Measurements from ENCODE around the gene MORN1.
"Not testable (repeated sequence)": the region's sequence is repeated elsewhere in the genome, so short reads cannot be mapped to it uniquely, and the experiment has no call there.

Gene MORN1

GRCh38 chr1:2330519-2331199, 60.7 kb downstream of the MORN1 start:
- no peaks in the 10 kb centered on the region for H3K9me3 Mint-ChIP-seq
- H3K4me3 Mint-ChIP-seq, result no peak overlapping the region
- DNase-seq, result no peak
- no peaks in the 10 kb centered on the region for H3K27me3 Mint-ChIP-seq
- H3K4me1 Mint-ChIP-seq (ENCODE audit: low read depth), result no peaks in the 10 kb centered on the region
- no peak overlapping the region for H3K27ac Mint-ChIP-seq
- no peaks in the 10 kb centered on the region for H3K36me3 Mint-ChIP-seq (ENCODE audit: low read depth)

- DNase-seq, result no peak
- no peaks in the 10 kb centered on the region for H3K4me1 Mint-ChIP-seq (ENCODE audit: low read depth)
- H3K27me3 Mint-ChIP-seq, result no peaks in the 10 kb centered on the region
- no peaks in the 10 kb centered on the region for H3K36me3 Mint-ChIP-seq (ENCODE audit: low read depth)
- H3K4me3 Mint-ChIP-seq, result no peak overlapping the region
- no peaks in the 10 kb centered on the region for H3K9me3 Mint-ChIP-seq
- H3K27ac Mint-ChIP-seq, result no peak overlapping the region
Measured at GRCh38 chr1:2330035-2330434, 61.3 kb downstream of the MORN1 start.

DNA sequence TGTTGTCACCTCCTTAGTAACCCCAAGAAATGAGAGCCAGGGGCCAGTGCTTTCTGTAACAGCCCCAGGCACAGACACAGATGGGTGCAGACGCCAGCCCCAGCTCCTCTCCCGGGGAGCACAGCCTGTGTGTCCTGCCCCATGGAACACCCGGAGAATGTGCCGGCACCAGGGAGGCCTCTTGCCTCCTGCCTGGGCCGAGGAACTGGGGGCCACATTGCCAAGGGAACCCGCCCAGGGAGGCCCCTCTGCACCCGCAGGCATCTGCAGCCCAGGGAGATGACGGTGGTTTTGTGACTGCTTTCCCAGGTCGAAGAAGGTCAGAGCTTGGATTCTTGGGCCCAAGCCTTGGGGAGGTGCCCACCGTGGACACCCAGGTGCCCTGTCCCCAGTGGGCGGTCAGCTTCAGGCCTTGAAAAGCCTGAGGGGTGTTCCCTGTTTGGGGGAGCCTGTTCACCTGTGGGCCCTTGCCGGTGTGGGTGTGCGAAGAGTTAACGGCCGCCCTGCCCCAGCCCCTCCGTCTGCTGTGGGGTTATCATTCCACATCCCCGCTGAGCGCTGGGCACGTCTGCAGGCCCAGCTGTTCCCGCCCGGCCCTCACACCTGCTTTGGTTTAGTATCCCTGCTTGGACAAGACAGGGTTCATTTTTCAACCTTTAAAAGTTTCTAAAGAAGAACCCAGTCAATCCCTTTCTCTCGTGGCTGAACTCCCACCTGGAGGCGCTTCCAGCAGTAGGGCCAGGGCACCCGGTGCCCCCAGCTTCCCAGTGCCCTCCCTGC, 62.5 kb downstream of the MORN1 start:
- H3K4me1 Mint-ChIP-seq (ENCODE audit: low read depth), result no peaks in the 10 kb centered on the region
- H3K27ac Mint-ChIP-seq, result no peak overlapping the region
- no peaks in the 10 kb centered on the region for H3K9me3 Mint-ChIP-seq
- H3K27me3 Mint-ChIP-seq, result no peaks in the 10 kb centered on the region
- no peak overlapping the region for H3K4me3 Mint-ChIP-seq
- DNase-seq, result no peak
- no peaks in the 10 kb centered on the region for H3K36me3 Mint-ChIP-seq (ENCODE audit: low read depth)

DNA sequence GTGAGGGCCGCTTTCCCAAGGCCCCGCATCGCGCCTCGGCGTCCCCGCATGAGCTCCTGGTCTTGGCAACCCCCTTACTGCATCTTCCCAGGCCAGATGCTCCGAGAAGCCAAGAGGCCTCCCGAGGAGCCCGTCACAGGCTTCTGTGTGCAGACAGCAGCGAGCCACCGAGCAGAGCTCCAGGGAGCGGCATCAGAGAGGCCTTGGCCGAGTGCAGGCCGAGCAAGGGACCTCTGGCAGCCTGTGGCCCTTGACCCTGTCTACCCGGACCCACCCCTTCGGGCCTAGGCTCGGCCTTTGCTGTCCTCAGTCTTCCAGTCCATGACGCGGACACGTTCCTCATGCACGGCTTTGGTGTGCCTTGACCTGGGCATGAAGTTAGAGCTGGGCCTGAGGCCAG, 63.5 kb downstream of the MORN1 start:
- Mint-ChIP-seq H3K27ac (no peak overlapping the region), H3K9me3 (no peaks in the 10 kb centered on the region), H3K27me3 (no peaks in the 10 kb centered on the region), H3K4me1 (ENCODE audit: low read depth) (no peaks in the 10 kb centered on the region), H3K36me3 (ENCODE audit: low read depth) (no peaks in the 10 kb centered on the region), H3K4me3 (no peak overlapping the region)
- no peak for DNase-seq

DNA sequence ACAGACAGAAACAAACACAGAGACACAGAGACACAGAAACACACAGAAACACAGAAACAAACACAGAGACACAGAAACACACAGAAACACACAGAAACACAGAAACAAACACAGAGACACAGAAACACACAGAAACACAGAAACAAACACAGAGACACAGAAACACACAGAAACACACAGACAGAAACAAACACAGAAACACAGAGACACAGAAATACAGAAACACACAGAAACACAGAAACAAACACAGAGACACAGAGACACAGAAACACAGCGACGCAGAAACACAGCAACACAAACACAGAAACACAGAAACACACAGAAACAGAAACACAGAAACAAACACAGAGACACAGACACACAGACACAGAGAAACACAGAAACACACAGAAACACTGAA, 64.2 kb downstream of the MORN1 start:
- not testable (repeated sequence) for H3K36me3 Mint-ChIP-seq (ENCODE audit: low read depth); H3K27me3 Mint-ChIP-seq; H3K4me3 Mint-ChIP-seq; H3K9me3 Mint-ChIP-seq; H3K4me1 Mint-ChIP-seq (ENCODE audit: low read depth); DNase-seq
- H3K27ac Mint-ChIP-seq, result peak overlapping the region; percentile 16

DNA sequence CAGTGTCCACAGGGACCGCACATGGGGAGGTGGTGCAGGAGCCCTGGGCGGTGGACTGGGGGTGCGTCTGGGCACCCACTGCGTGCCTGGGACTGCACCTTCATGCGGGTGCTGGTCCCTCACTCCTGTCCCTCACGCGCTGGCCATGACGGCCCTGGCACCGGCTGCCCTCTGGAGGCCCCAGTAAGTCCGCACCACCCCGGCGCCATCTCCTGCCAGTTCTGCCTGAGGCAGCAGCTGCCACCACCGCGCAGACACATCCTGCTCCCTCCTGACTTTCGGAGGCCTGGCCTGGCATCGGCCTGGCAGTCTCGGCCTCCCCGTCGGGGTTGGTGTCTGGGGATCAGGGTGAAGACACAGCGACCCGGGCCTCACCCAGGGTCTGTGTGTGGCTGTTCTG, 64.8 kb downstream of the MORN1 start:
- no peak overlapping the region for H3K27ac Mint-ChIP-seq
- H3K36me3 Mint-ChIP-seq (ENCODE audit: low read depth), result no peaks in the 10 kb centered on the region
- no peaks in the 10 kb centered on the region for H3K27me3 Mint-ChIP-seq
- no peak overlapping the region for H3K4me3 Mint-ChIP-seq
- H3K4me1 Mint-ChIP-seq (ENCODE audit: low read depth), result no peaks in the 10 kb centered on the region
- no peak for DNase-seq
- no peaks in the 10 kb centered on the region for H3K9me3 Mint-ChIP-seq

- Mint-ChIP-seq H3K27ac (no peak overlapping the region), H3K4me1 (ENCODE audit: low read depth) (no peaks in the 10 kb centered on the region), H3K9me3 (no peaks in the 10 kb centered on the region), H3K36me3 (ENCODE audit: low read depth) (no peaks in the 10 kb centered on the region), H3K4me3 (no peak overlapping the region), H3K27me3 (no peaks in the 10 kb centered on the region)
- DNase-seq, result no peak
Measured at GRCh38 chr1:2324553-2325366, 66.6 kb downstream of the MORN1 start.

DNA sequence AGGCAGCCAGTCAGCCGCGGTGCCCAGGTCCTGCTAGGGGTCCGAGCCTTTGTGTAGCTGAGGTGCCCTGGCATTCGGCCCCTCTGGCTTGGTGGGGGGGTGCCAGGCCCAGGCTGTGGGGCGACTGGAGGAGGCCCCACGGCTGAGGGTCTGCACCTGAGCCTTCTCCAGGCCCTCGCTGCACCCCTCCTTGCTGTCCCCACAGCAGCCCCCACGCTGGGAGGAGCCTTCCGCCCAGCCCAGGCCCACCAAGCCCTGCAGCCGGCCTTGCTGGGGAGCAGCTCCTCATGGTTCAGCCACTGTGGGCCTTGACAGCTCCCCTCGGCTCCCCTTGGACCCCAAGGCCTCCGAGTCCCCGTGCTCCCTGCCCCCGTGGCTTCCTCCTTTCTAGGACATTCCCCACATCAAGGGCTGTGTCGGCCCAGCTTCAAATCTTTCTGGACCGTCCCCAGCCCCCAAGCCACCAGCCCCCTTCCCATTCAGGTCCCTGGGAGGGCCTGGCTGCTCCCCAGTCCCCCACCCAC, 67.8 kb downstream of the MORN1 start:
- H3K27ac Mint-ChIP-seq, result no peak overlapping the region
- H3K27me3 Mint-ChIP-seq, result no peaks in the 10 kb centered on the region
- no peaks in the 10 kb centered on the region for H3K9me3 Mint-ChIP-seq
- no peak overlapping the region for H3K4me3 Mint-ChIP-seq
- peaks cover 2% of the 10 kb centered on the region for H3K4me1 Mint-ChIP-seq (ENCODE audit: low read depth)
- DNase-seq, result no peak
- H3K36me3 Mint-ChIP-seq (ENCODE audit: low read depth), result no peaks in the 10 kb centered on the region

GRCh38 chr1:2322581-2323211, 68.7 kb downstream of the MORN1 start:
- no peak overlapping the region for H3K4me3 Mint-ChIP-seq
- no peak overlapping the region for H3K27ac Mint-ChIP-seq
- H3K27me3 Mint-ChIP-seq, result no peaks in the 10 kb centered on the region
- H3K36me3 Mint-ChIP-seq (ENCODE audit: low read depth), result no peaks in the 10 kb centered on the region
- DNase-seq, result no peak
- H3K9me3 Mint-ChIP-seq, result no peaks in the 10 kb centered on the region
- H3K4me1 Mint-ChIP-seq (ENCODE audit: low read depth), result peaks cover 3% of the 10 kb centered on the region

DNA sequence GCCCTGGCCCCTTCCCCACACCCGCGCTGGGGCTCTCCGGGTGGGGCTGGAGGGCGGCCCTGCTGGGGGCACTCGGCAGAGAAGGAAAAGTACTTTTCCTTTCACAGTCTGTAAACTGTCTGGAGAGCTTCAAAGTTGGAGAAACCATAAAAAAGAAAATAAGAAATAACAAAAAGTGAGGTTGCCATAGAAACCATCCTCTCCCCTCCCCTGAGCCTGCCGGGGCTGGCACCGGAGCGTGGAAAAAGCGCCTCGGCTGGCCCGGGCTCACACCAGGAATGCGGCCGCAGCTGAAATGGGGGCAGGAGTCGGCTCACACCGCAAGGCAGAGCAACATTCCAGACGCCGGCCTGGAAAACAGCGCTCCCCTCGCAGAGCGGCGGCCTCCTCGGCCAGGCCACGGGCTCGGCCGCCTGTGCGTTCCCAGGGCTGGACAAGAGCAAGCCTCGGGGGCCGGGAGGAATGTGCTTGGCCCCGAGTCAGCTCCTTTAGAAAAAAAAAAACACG, 69.2 kb downstream of the MORN1 start:
- Mint-ChIP-seq H3K27me3 (no peaks in the 10 kb centered on the region), H3K9me3 (no peaks in the 10 kb centered on the region), H3K36me3 (ENCODE audit: low read depth) (no peaks in the 10 kb centered on the region), H3K4me3 (no peak overlapping the region), H3K4me1 (ENCODE audit: low read depth) (peaks cover 3% of the 10 kb centered on the region), H3K27ac (no peak overlapping the region)
- no peak for DNase-seq

DNA sequence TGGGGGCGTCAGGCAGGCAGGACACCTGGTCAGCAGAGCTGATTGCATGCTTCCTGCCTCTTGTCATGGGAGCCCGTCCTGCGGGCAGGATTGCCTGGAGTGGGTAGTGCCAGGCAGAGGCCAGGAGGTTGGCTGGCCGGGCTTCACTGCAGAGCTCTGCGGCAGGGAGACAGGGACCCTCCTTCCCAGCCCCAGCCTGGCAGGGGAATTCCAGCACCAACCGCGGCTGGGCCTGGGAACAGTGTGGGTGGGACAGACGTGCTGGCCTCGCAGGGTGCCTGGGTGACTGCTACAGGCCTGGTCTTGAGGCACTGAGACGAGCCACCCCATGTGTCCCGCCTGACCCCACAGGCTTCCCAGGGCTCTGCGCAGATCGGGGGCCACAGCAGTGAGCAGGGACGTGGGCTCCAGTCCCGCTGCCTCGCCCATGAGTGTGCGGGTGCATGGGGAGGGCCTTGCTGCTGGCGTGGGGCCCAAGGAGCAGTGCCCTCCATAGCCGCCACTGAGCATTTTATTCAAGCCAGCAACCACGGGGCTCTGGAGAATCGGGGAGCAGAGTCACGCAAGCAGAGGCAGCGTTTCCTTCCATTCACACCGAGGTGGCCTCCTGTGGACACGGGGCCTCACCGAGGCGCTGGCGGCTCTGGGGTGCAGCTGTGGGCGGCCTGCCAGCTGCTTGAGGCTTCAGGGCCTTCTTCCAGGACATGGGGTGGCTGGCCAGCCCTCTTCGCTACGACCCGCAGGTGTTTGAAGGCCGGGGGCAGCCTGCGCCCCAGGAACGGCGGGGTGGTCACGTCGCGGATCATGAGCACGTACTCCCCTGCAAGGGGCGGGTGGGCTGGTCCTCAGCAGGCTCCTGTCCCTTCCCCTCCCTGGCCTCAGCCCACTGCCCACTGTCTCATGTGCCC, 70.3 kb downstream of the MORN1 start:
- DNase-seq, result no peak
- Mint-ChIP-seq H3K9me3 (no peaks in the 10 kb centered on the region), H3K27ac (no peak overlapping the region), H3K4me1 (ENCODE audit: low read depth) (peaks cover 3% of the 10 kb centered on the region), H3K27me3 (no peaks in the 10 kb centered on the region), H3K36me3 (ENCODE audit: low read depth) (no peaks in the 10 kb centered on the region), H3K4me3 (no peak overlapping the region)

DNA sequence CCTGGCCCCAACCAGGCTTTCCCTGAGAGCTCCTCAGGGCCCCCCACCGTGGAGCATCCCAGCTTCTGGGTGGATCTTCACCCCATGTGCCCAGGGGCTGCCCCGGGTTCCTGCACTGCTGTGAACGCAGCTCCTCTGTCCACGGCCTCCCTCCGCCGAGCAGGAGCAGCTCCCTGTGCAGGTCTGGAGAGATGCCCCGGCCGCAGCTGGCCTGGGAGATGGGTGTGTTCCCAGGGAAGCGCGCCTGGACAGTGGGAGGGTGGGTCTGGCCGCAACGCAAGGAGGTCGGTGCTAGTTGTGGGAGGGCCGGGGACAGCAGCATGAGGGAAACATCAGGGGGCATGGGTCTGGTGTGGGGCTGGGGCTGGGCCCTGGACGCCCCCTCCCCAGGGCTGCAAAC, 71.3 kb downstream of the MORN1 start:
- Mint-ChIP-seq H3K4me3 (no peak overlapping the region), H3K9me3 (no peaks in the 10 kb centered on the region), H3K4me1 (ENCODE audit: low read depth) (peaks cover 8% of the 10 kb centered on the region), H3K27ac (no peak overlapping the region), H3K27me3 (no peaks in the 10 kb centered on the region), H3K36me3 (ENCODE audit: low read depth) (no peaks in the 10 kb centered on the region)
- no peak for DNase-seq

DNA sequence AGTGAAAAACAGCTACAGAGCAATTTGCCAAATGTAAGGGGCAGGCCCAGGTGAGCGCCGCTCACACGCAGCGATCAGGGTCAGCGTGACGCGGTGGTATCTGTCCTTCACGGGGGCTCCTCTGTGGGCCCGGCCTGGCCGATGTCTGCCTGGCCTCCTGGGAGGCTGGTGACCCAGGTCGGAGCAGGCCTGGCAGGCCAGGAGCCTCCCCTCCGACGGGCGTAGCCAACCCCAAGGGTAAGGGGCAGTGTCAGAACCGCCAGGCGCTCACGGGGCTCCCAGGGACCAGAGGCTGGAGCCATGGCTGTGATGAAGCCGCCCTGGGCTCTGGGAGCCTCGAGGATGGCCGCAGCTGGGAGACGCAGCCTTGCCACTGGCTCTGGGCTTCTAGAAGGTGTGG, 72.1 kb downstream of the MORN1 start:
- DNase-seq, result no peak
- Mint-ChIP-seq H3K27me3 (no peaks in the 10 kb centered on the region), H3K4me3 (no peak overlapping the region), H3K27ac (no peak overlapping the region), H3K9me3 (no peaks in the 10 kb centered on the region), H3K4me1 (ENCODE audit: low read depth) (peaks cover 8% of the 10 kb centered on the region), H3K36me3 (ENCODE audit: low read depth) (no peaks in the 10 kb centered on the region)

Data from activated T-cell treated with anti-CD3 and anti-CD28 coated beads, Interleukin-2, amount 50 U/mL, for 24 hours (primary cell).